ENCODE measurements around the gene EPN2. TPM values are rescaled to one million over a fixed set of nuclear protein-coding genes. Genes with fewer than 3 reads are reported as not detected.

The EPN2 gene
- total and polyA plus RNA-seq, 10 of the 15 experiments (the other 5 are each of a cell fraction or from before 2014, with no cell fraction given): 0.26 to 8.4 (median 4.7) TPM

DNA sequence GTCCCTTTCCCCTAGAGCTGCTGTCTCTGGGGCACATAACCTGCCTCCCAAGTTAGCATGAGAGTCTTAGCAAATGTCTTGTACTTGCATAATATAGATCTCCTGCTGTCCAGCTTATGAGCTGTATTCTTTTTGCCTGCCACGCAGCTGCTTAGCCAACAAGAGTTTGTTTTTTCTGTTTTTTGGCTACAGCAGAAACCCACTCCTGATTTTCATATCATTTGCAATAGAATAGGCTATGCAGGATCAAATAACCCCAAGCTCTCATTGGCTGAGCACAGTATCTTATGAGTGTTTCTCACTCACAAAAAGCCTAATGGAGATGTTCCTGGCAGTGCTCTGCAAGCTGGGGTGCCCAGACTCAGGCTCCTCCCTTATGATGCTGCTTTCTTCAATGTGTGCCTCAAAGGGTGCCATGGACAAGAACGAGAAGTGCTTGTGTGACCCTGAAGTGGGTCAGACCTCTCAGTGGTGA, 102.2 kb downstream of the EPN2 start (continued):
- TF ChIP-seq, protein P1, sequence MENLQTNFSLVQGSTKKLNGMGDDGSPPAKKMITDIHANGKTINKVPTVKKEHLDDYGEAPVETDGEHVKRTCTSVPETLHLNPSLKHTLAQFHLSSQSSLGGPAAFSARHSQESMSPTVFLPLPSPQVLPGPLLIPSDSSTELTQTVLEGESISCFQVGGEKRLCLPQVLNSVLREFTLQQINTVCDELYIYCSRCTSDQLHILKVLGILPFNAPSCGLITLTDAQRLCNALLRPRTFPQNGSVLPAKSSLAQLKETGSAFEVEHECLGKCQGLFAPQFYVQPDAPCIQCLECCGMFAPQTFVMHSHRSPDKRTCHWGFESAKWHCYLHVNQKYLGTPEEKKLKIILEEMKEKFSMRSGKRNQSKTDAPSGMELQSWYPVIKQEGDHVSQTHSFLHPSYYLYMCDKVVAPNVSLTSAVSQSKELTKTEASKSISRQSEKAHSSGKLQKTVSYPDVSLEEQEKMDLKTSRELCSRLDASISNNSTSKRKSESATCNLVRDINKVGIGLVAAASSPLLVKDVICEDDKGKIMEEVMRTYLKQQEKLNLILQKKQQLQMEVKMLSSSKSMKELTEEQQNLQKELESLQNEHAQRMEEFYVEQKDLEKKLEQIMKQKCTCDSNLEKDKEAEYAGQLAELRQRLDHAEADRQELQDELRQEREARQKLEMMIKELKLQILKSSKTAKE (IDR thresholded peaks at IDR 0.05; ENCODE audit: low read depth, poor library complexity, severe bottlenecking): no peak
- no peak for TF ChIP-seq MEF2B (IDR thresholded peaks at IDR 0.05; ENCODE audit: partially characterized antibody, poor library complexity, severe bottlenecking)

DNA sequence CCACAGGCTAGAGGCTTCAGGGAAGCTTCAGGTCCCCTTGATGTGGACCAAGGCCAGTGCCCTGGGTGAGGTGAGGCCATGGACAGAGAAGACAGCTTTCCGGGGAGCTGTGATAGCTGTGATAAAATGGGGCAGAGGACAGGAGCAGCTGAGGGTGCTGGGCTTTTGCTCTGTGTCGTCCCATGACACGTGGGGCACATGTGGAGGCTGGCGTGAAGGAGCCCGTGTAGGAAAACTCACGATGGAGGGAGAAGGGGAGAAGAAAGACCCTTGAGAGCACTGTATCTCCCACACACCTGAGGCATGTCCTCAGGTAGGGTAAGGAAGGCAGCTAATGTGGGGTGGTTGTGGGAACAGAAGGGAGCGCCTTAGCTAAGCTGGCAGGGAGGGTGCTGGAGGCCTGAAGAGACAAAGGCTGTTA, 104.1 kb downstream of the EPN2 start:
- CTCF ChIA-PET: interaction anchor here (1.2 kb wide), 1 partner anchor 25 kb away, joined by 3 read pairs; no protein-coding TSS in a partner anchor
- WGBS (ENCODE audit: insufficient coverage, insufficient replicate concordance, low lambda C conversion rate, missing lambda C conversion rate): 43% methylated on average over 7 of the region's 7 CpGs
- DNase-seq (ENCODE audit: low read depth, low spot score) (no peak), FAIRE-seq (no peak), ATAC-seq (no peak)
- RAD21 ChIA-PET (ENCODE audit: unreplicated experiment): no interaction called here
- SMC1A ChIA-PET (ENCODE audit: uncharacterized antibody, unreplicated experiment): interaction anchor here (1.1 kb wide), 1 partner anchor 56 kb away, joined by 3 read pairs; no protein-coding TSS in a partner anchor
- intact Hi-C loops (cut with micrococcal nuclease; ENCODE audit: unreplicated experiment): no loop called here
- Histone ChIP-seq H3K27ac (ENCODE audit: control insufficient read depth, insufficient read depth) (no peak overlapping the region), H2AFZ (ENCODE audit: control insufficient read depth, low read depth, low read length) (no peak overlapping the region), H3K27me3 (replicated peaks in 1 of 2; ENCODE audit: control insufficient read depth in 2 of 2, insufficient read depth in 2 of 2, low read length in 1 of 2) (no peaks in the 10 kb centered on the region; a peak in 1 of 4 replicates), H3K36me3 (ENCODE audit: control insufficient read depth in 2 of 2, insufficient read depth in 2 of 2, low read length in 1 of 2) (no peaks in the 10 kb centered on the region), H3K9ac (ENCODE audit: control insufficient read depth, insufficient read depth, low read length) (no peak overlapping the region), H3K4me3 (no peak overlapping the region), H3K4me2 (ENCODE audit: control insufficient read depth, insufficient read depth) (no peak overlapping the region), H3K4me1 (ENCODE audit: control insufficient read depth, insufficient read depth, low read length) (no peaks in the 10 kb centered on the region), H3K9me3 (replicated peaks; ENCODE audit: control insufficient read depth, insufficient read depth, low read length) (no peaks in the 10 kb centered on the region), H3K79me2 (ENCODE audit: control insufficient read depth, insufficient read depth, low read length) (no peaks in the 10 kb centered on the region), H4K20me1 (ENCODE audit: control insufficient read depth, insufficient read depth) (no peaks in the 10 kb centered on the region)
- POLR2A ChIA-PET: no interaction called here
- in situ Hi-C loops (cut with MboI): no loop called here
- BruUV-seq (replicated peaks): no TSS peak
- TF ChIP-seq, protein P2, sequence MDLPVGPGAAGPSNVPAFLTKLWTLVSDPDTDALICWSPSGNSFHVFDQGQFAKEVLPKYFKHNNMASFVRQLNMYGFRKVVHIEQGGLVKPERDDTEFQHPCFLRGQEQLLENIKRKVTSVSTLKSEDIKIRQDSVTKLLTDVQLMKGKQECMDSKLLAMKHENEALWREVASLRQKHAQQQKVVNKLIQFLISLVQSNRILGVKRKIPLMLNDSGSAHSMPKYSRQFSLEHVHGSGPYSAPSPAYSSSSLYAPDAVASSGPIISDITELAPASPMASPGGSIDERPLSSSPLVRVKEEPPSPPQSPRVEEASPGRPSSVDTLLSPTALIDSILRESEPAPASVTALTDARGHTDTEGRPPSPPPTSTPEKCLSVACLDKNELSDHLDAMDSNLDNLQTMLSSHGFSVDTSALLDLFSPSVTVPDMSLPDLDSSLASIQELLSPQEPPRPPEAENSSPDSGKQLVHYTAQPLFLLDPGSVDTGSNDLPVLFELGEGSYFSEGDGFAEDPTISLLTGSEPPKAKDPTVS (IDR thresholded peaks at IDR 0.05; ENCODE audit: low read depth, low read length): no peak
- TF ChIP-seq MYC (IDR thresholded peaks at IDR 0.05; ENCODE audit: insufficient read depth, insufficient read length, insufficient replicate concordance, low read length, severe bottlenecking) (no peak), NRF1 (conservative IDR thresholded peaks at IDR 0.05; ENCODE audit: low read depth, low read length) (no peak), SMARCA5 (IDR thresholded peaks at IDR 0.05) (no peak), SRF (IDR thresholded peaks at IDR 0.05; ENCODE audit: low read depth in 2 of 2, low read length in 2 of 2) (no peak), NR2F1 (conservative IDR thresholded peaks at IDR 0.05) (no peak), YBX1 (IDR thresholded peaks at IDR 0.05) (no peak), POU2F2 (IDR thresholded peaks at IDR 0.05; ENCODE audit: borderline replicate concordance, low read depth, low read length) (no peak), ZZZ3 (IDR thresholded peaks at IDR 0.05; ENCODE audit: control insufficient read depth, insufficient read length, low read depth) (no peak), SIX5 (IDR thresholded peaks at IDR 0.05; ENCODE audit: low read depth, low read length, severe bottlenecking) (no peak), SMC3 (IDR thresholded peaks at IDR 0.05; ENCODE audit: borderline replicate concordance, low read length) (no peak), FOS (IDR thresholded peaks at IDR 0.05; ENCODE audit: borderline replicate concordance, extremely low read depth, insufficient read length) (no peak)
- TF ChIP-seq, protein P3, sequence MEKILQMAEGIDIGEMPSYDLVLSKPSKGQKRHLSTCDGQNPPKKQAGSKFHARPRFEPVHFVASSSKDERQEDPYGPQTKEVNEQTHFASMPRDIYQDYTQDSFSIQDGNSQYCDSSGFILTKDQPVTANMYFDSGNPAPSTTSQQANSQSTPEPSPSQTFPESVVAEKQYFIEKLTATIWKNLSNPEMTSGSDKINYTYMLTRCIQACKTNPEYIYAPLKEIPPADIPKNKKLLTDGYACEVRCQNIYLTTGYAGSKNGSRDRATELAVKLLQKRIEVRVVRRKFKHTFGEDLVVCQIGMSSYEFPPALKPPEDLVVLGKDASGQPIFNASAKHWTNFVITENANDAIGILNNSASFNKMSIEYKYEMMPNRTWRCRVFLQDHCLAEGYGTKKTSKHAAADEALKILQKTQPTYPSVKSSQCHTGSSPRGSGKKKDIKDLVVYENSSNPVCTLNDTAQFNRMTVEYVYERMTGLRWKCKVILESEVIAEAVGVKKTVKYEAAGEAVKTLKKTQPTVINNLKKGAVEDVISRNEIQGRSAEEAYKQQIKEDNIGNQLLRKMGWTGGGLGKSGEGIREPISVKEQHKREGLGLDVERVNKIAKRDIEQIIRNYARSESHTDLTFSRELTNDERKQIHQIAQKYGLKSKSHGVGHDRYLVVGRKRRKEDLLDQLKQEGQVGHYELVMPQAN (conservative IDR thresholded peaks at IDR 0.05): no peak
- TF ChIP-seq, protein P4, sequence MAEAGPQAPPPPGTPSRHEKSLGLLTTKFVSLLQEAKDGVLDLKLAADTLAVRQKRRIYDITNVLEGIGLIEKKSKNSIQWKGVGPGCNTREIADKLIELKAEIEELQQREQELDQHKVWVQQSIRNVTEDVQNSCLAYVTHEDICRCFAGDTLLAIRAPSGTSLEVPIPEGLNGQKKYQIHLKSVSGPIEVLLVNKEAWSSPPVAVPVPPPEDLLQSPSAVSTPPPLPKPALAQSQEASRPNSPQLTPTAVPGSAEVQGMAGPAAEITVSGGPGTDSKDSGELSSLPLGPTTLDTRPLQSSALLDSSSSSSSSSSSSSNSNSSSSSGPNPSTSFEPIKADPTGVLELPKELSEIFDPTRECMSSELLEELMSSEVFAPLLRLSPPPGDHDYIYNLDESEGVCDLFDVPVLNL (IDR thresholded peaks at IDR 0.05; ENCODE audit: low read depth, low read length): no peak

Measured in GM12878 (cell line).